ENCODE data around the gene DCLK1. TPM values are rescaled to one million over a fixed set of nuclear protein-coding genes. Genes with fewer than 3 reads are reported as not detected.

DCLK1 gene
- total and polyA plus RNA-seq, 9 donors: 3.3 to 37.0 (median 20.7) TPM

DNA sequence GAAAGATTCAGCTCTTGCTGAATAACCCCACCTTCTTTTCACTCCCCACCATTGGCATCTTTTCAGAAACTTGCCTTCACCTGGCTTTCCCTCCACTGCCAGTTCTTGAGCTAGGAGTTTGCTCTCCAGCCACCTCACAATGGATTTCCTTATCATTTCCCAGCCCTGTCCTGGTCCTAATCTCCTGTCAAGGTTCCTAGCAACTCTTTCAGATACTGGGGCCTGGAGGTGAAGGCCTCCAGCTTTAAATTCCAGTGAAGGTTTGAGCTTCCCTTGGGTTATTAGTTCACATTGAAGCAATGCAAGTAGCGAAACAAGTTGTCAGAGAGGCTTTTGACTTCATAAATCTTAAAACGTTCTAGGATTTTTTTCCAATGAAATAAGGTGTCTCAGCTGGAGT lies 333.9 kb downstream of the DCLK1 start:
- DNase-seq: no peak
- Histone ChIP-seq H3K4me3 (no peak overlapping the region), H3K4me1 (ENCODE audit: insufficient read depth) (no peaks in the 10 kb centered on the region), H3K36me3 (no peaks in the 10 kb centered on the region), H3K27me3 (no peaks in the 10 kb centered on the region), H3K27ac (no peak overlapping the region), H3K9me3 (no peaks in the 10 kb centered on the region)
- TF ChIP-seq CTCF (IDR thresholded peaks at IDR 0.05) (no peak), EP300 (IDR thresholded peaks at IDR 0.05) (no peak), POLR2A (IDR thresholded peaks at IDR 0.05) (no peak)
- intact Hi-C loops (cut with DNase I): no loop called here
- 64 to 70% (median 69%) methylated on average over 2 of the region's 2 CpGs for WGBS, 3 donors

DNA sequence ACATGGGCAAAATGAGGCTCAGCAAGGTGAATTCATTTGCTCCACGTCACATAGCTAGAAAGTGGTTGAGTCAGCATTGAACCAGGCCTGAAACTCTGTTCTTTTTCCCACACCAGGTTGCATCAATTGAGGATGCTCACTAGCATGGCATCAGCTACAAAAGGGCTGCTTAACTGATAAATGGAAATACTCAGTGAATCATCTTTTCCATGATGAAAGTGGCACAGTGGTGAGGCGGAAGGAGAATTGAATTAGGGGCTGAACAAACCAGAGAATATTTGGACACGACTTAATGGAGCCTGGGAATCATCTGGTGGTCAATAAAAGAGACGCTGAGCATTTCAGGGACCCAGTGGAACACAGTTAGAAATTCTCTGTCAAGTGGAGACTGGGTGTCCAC lies 334.6 kb downstream of the DCLK1 start:
- WGBS, 3 donors: 91 to 93% (median 92%) methylated on average over 4 of the region's 4 CpGs
- H3K4me3 ChIP-seq: no peak overlapping the region
- no peak for TF ChIP-seq POLR2A (IDR thresholded peaks at IDR 0.05)
- no peak for TF ChIP-seq CTCF (IDR thresholded peaks at IDR 0.05)
- no peak for TF ChIP-seq EP300 (IDR thresholded peaks at IDR 0.05)
- H3K27me3 ChIP-seq: no peaks in the 10 kb centered on the region
- no peaks in the 10 kb centered on the region for H3K36me3 ChIP-seq
- no peaks in the 10 kb centered on the region for H3K9me3 ChIP-seq
- H3K27ac ChIP-seq: no peak overlapping the region
- H3K4me1 ChIP-seq (ENCODE audit: insufficient read depth): no peaks in the 10 kb centered on the region
- no peak for DNase-seq
- intact Hi-C loops (cut with DNase I): no loop called here

DNA sequence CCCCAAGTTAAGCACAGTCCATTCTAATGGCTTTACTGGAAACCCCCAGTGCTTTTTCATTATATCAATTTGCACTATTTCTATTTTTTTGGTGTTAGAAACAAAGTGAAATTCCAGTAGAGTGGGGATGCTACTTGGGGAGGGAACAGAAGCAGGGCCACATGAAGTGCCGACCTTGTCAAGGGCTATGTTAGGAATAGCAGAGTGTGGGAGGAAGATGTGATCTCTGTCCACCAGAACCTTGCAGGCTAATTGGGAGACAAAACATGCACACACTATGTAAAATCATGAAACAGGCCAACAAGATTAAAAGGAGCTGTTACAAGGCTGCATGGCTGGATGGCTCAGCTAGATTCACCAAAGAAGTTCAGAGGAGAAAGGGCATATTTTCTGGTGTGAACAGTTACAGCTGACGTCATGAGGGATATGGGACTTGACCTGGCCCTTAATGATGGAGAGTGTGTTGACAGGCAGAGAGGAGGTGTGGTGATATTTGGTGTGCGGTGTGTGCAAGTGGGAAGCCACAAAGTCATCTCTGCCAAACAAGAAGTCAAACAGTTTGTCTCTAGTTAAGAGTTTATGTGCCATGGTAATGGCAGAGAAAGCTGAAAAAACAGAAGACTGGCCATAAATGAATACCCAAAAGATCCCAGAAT lies 336.3 kb downstream of the DCLK1 start:
- Histone ChIP-seq H3K4me3 (no peak overlapping the region), H3K36me3 (no peaks in the 10 kb centered on the region), H3K27me3 (no peaks in the 10 kb centered on the region), H3K27ac (no peak overlapping the region), H3K9me3 (no peaks in the 10 kb centered on the region), H3K4me1 (ENCODE audit: insufficient read depth) (no peaks in the 10 kb centered on the region)
- TF ChIP-seq EP300 (IDR thresholded peaks at IDR 0.05) (no peak), CTCF (IDR thresholded peaks at IDR 0.05) (no peak), POLR2A (IDR thresholded peaks at IDR 0.05) (no peak)
- WGBS, 3 donors: 71 to 76% (median 75%) methylated on average over 3 of the region's 3 CpGs
- intact Hi-C loops (cut with DNase I): no loop called here
- no peak for DNase-seq

- TF ChIP-seq EP300 (IDR thresholded peaks at IDR 0.05): no peak
- no peak for TF ChIP-seq CTCF (IDR thresholded peaks at IDR 0.05)
- no peak for TF ChIP-seq POLR2A (IDR thresholded peaks at IDR 0.05)
- H3K27me3 ChIP-seq: no peaks in the 10 kb centered on the region
- no peaks in the 10 kb centered on the region for H3K4me1 ChIP-seq (ENCODE audit: insufficient read depth)
- no peaks in the 10 kb centered on the region for H3K36me3 ChIP-seq
- no peak overlapping the region for H3K27ac ChIP-seq
- no peaks in the 10 kb centered on the region for H3K9me3 ChIP-seq
- DNase-seq: no peak
- H3K4me3 ChIP-seq: no peak overlapping the region
- intact Hi-C loops (cut with DNase I): no loop called here
Observed at GRCh38 chr13:35793823-35794222, 337.4 kb downstream of the DCLK1 start.
